Heart left ventricle (tissue), 13 donors: ENCODE data around the gene CD7.

Experiments used
- POLR2A ChIP-seq, 2 donors: fragments of 450-650 bp; IDR thresholded peaks; one replicate each; pipeline ENCODE4 v1.6.1; 2017; ENCODE audit warnings: antibody characterized with exemption in 2 of 2, mild to moderate bottlenecking in 2 of 2, moderate library complexity in 2 of 2
- TF ChIP-seq, protein P1 (sequence below), 12 donors: fragments of 200-600 bp; sonication (generic) in 4 of 12; IDR thresholded peaks; one replicate each; pipeline versions ENCODE4 v1.5.0 to v1.8.0; 2018 to 2022; ENCODE audit warnings: antibody characterized with exemption in 12 of 12, mild to moderate bottlenecking in 5 of 12
- donor health status: ischemic (EF 13 %, LVEDD 7.1; RV severe dilation, severe dysfunction).
- donor health status: DM: no; HTN: yes; CAD: no.
- donor health status: DM: no; HTN: no; CAD: no.
- donor health status: ischemic (EF 25% LVEDD 6.9; RV normal size, moderate dysfunction).
- donor health status: ischemic (EF 25% LVEDD 5.7; RV mildly dilated, moderate dysfunction).
- donor health status: ischemic (EF 35%, LVEDD 5.7; RV mildly dilated, moderate dysfunction).
- donor health status: nonischemic (EF 11% LVEDD 7.7; RV severe dilation, severe dysfunction).
- donor health status: DM: yes; HTN: yes; CAD: no.
- donor health status: PGD.
- donor health status: ischemic (EF 29% LVEDD 5.4; RV normal size, mild dysfunction).
- donor health status: nonischemic (EF 23%, LVEDD 6.1; RV moderate dilation, normal function).

DNA sequence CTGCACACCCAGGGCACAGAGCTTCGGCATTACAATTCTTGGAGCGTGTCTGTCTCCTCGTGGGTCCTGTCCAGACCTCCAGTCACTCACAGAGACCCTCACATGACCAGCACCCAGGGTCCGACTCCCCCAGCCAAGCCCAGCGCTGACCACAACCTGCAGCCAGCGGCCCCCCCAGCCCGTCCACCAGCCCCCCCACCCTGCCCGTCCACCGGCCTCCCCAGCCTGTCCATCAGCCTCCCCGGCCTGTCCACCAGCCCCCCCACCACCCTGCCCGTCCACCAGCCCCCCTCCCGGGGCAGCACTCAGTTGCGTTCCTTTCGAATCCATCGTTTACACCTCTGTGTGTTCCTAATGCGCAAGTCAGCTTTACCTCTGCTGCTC, 10.3 kb upstream of the CD7 start:
- TF ChIP-seq, protein P1, sequence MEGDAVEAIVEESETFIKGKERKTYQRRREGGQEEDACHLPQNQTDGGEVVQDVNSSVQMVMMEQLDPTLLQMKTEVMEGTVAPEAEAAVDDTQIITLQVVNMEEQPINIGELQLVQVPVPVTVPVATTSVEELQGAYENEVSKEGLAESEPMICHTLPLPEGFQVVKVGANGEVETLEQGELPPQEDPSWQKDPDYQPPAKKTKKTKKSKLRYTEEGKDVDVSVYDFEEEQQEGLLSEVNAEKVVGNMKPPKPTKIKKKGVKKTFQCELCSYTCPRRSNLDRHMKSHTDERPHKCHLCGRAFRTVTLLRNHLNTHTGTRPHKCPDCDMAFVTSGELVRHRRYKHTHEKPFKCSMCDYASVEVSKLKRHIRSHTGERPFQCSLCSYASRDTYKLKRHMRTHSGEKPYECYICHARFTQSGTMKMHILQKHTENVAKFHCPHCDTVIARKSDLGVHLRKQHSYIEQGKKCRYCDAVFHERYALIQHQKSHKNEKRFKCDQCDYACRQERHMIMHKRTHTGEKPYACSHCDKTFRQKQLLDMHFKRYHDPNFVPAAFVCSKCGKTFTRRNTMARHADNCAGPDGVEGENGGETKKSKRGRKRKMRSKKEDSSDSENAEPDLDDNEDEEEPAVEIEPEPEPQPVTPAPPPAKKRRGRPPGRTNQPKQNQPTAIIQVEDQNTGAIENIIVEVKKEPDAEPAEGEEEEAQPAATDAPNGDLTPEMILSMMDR (IDR thresholded peaks at IDR 0.05), result no peak
- no peak for TF ChIP-seq POLR2A (IDR thresholded peaks at IDR 0.05)
